Activated naive CD8-positive, alpha-beta T cell treated with anti-CD3 and anti-CD28 coated beads, Interleukin-2, amount 50 U/mL, for 24 hours (primary cell): Measurements from ENCODE around the gene TIGAR.
A peak's percentile ranks its signal among the peaks of the same experiment; 100 is the strongest.

Experiments
- ATAC-seq: fragments of 150-1000 bp; cut with Tn5 transposase; one replicate; pipeline ENCODE4 v1.10.0; 2021
- DNase-seq: peaks from one replicate; pipeline ENCODE4 v3.0.0; 2021
- H3K27ac Mint-ChIP-seq: one replicate; pipeline ENCODE4 v1.8.0; 2021; ENCODE audit warnings: mild to moderate bottlenecking, mixed read lengths
- H3K27me3 Mint-ChIP-seq: one replicate; pipeline ENCODE4 v1.8.0; 2021; ENCODE audit warnings: mixed read lengths
- H3K36me3 Mint-ChIP-seq: one replicate; pipeline ENCODE4 v1.8.0; 2021; ENCODE audit warnings: low read depth, mixed read lengths
- H3K4me1 Mint-ChIP-seq: one replicate; pipeline ENCODE4 v1.8.0; 2021; ENCODE audit warnings: mixed read lengths
- H3K4me3 Mint-ChIP-seq: one replicate; pipeline ENCODE4 v1.8.0; 2021; ENCODE audit warnings: mild to moderate bottlenecking, moderate library complexity, mixed read lengths
- H3K9me3 Mint-ChIP-seq: one replicate; pipeline ENCODE4 v1.8.0; 2021; ENCODE audit warnings: mixed read lengths

The TIGAR gene

GRCh38 chr12:4355156-4356040 lies 34.4 kb downstream of the TIGAR start:
- Mint-ChIP-seq H3K4me3 (no peak overlapping the region), H3K4me1 (no peaks in the 10 kb centered on the region), H3K36me3 (peaks cover 6% of the 10 kb centered on the region), H3K27me3 (no peaks in the 10 kb centered on the region), H3K27ac (no peak overlapping the region), H3K9me3 (no peaks in the 10 kb centered on the region)
- DNase-seq: no peak
- ATAC-seq: peak; percentile 43

- no peaks in the 10 kb centered on the region for H3K9me3 Mint-ChIP-seq
- no peaks in the 10 kb centered on the region for H3K27me3 Mint-ChIP-seq
- H3K36me3 Mint-ChIP-seq: peaks cover 3% of the 10 kb centered on the region
- ATAC-seq (no peak), DNase-seq (peak; percentile 70)
- H3K27ac Mint-ChIP-seq: no peak overlapping the region
- H3K4me3 Mint-ChIP-seq: no peak overlapping the region
- H3K4me1 Mint-ChIP-seq: no peaks in the 10 kb centered on the region
Measured at GRCh38 chr12:4356041-4356327, 35.0 kb downstream of the TIGAR start.

- H3K27ac Mint-ChIP-seq: no peak overlapping the region
- peaks cover 15% of the 10 kb centered on the region for H3K27me3 Mint-ChIP-seq
- DNase-seq (no peak), ATAC-seq (no peak)
- no peaks in the 10 kb centered on the region for H3K36me3 Mint-ChIP-seq
- H3K9me3 Mint-ChIP-seq: no peaks in the 10 kb centered on the region
- H3K4me1 Mint-ChIP-seq: no peaks in the 10 kb centered on the region
- no peak overlapping the region for H3K4me3 Mint-ChIP-seq
Measured at GRCh38 chr12:4366090-4366489, 45.1 kb downstream of the TIGAR start.

DNA sequence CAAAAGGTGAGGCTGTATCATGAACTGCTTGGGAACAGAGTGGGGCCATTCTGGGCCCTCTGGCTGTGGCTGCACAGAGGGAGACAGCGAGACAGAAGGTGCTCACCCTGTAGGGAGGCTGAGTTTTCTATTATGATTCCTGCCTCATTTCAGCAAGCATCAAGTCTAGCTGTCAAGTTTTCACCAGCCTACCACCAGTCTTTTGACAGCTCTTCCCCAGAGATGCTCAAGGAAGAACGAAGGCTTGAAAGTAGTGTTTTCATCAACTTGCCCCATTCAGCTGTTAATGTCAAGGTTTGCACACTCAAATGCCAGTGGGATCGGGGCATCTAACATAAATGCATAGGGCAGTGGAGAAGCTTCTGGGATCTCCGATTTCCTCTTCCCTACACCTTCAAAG lies 48.5 kb downstream of the TIGAR start:
- ATAC-seq (no peak), DNase-seq (no peak)
- H3K36me3 Mint-ChIP-seq: no peaks in the 10 kb centered on the region
- peaks cover 18% of the 10 kb centered on the region for H3K27me3 Mint-ChIP-seq
- H3K4me1 Mint-ChIP-seq: no peaks in the 10 kb centered on the region
- H3K4me3 Mint-ChIP-seq: no peak overlapping the region
- H3K27ac Mint-ChIP-seq: no peak overlapping the region
- H3K9me3 Mint-ChIP-seq: no peaks in the 10 kb centered on the region

DNA sequence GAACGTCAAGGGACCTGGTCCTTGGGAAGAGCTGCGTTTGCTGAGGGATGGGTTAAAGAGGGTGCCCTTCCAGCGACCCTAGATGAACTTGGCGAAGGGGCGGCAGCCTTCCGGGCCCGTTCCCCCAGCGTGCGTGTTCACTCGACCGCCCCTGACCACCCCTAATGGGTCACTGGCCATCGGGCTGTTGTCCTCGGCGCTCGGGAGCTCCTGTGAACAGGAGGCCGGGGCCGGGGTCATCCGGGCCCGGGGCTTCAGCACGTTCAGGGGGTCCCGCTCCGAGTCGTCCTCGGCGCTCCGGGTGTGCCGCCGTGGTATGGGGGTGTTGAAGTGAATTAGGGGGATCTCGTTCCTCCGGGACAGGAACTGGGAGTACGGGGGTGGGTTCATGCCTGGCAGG lies 49.3 kb downstream of the TIGAR start:
- H3K4me1 Mint-ChIP-seq: no peaks in the 10 kb centered on the region
- H3K36me3 Mint-ChIP-seq: no peaks in the 10 kb centered on the region
- H3K27ac Mint-ChIP-seq: no peak overlapping the region
- peaks cover 19% of the 10 kb centered on the region for H3K27me3 Mint-ChIP-seq
- no peaks in the 10 kb centered on the region for H3K9me3 Mint-ChIP-seq
- no peak overlapping the region for H3K4me3 Mint-ChIP-seq
- no peak for DNase-seq
- no peak for ATAC-seq

DNA sequence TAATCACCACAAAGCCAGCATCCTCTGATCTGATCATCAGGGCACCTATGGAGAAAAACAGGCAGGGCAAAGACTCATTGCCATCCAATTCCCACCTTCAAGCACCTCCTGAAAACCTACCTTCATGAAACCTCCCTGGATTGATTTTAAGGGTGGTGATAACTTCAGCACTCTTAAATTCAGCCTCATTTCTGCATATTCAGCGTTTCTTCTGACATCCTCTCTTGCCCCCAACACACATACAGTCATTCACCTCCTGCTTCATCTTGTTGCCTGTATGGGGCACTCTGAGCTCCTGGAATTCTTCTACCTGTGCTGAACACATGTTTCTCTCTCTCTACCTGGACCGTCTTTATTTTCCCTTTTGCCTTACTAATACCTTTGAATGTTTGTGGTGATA lies 51.6 kb downstream of the TIGAR start:
- H3K9me3 Mint-ChIP-seq: no peaks in the 10 kb centered on the region
- H3K27ac Mint-ChIP-seq: no peak overlapping the region
- no peaks in the 10 kb centered on the region for H3K4me1 Mint-ChIP-seq
- no peak overlapping the region for H3K4me3 Mint-ChIP-seq
- no peak for ATAC-seq
- H3K36me3 Mint-ChIP-seq: no peaks in the 10 kb centered on the region
- H3K27me3 Mint-ChIP-seq: peaks cover 19% of the 10 kb centered on the region
- no peak for DNase-seq

- Mint-ChIP-seq H3K27ac (no peak overlapping the region), H3K4me3 (no peak overlapping the region), H3K36me3 (no peaks in the 10 kb centered on the region), H3K4me1 (no peaks in the 10 kb centered on the region), H3K9me3 (no peaks in the 10 kb centered on the region), H3K27me3 (peaks cover 22% of the 10 kb centered on the region)
- no peak for ATAC-seq
- no peak for DNase-seq
Measured at GRCh38 chr12:4375449-4375848, 54.4 kb downstream of the TIGAR start.

- H3K9me3 Mint-ChIP-seq: no peaks in the 10 kb centered on the region
Measured at GRCh38 chr12:4378772-4379171, 57.8 kb downstream of the TIGAR start.

DNA sequence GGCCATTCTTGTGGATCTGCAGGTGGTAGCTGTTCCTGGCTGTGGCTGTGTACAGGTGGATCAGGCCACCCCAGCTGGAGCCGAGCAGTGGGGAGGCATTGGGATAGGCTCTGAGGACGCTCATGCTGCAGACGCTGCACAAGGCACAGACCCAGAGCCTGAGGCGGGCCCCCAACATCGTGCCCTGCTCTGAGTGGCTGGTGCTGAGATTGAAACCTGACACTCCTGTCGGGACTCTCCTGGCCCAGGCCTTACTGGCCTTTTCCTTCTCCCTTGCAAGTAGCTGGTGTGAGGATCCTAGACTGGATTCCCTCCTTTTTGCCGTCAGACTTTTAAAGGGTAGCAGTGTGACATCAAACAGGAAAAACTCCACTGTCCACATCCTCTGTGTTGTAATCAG lies 58.4 kb downstream of the TIGAR start, which contains the start of gene FGF23:
Gene FGF23, minus strand, starts transcription at position 308 of the 400 bp plus-strand sequence. Its CDS starts 130 bp downstream, at position 178.
- H3K4me1 Mint-ChIP-seq: no peaks in the 10 kb centered on the region
- DNase-seq (no peak), ATAC-seq (no peak)
- no peaks in the 10 kb centered on the region for H3K36me3 Mint-ChIP-seq
- no peak within 1 kb of the TSS for H3K4me3 Mint-ChIP-seq
- peaks cover 19% of the 10 kb centered on the region for H3K27me3 Mint-ChIP-seq
- no peak within 1 kb of the TSS for H3K27ac Mint-ChIP-seq
- no peaks in the 10 kb centered on the region for H3K9me3 Mint-ChIP-seq

More at GRCh38 chr12:4378772-4379171, 57.8 kb downstream of the TIGAR start:
- Mint-ChIP-seq H3K4me1 (no peaks in the 10 kb centered on the region), H3K27me3 (peaks cover 24% of the 10 kb centered on the region), H3K27ac (no peak overlapping the region), H3K4me3 (no peak overlapping the region), H3K36me3 (no peaks in the 10 kb centered on the region)
- DNase-seq (no peak), ATAC-seq (no peak)

DNA sequence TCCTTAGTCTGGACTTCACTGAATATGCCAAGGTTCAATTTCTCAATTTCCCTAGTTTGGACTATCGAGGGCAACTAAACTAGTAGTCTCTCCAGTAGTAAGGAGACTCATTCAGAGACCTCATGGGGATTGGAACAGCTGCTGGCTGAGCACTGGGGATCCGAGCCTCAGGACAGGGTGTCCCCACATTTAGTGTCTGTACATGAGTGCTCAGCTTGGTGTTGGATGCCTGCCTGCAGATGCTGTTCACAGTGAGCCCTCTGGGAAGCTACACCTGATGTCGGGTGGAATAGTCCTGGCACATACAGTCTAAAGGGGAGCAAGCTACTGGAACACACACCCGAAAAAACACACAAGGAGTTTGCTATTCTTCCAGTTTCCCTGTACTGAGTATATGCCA lies 59.3 kb downstream of the TIGAR start:
- H3K27me3 Mint-ChIP-seq: peaks cover 16% of the 10 kb centered on the region
- H3K27ac Mint-ChIP-seq: no peak overlapping the region
- H3K4me1 Mint-ChIP-seq: no peaks in the 10 kb centered on the region
- no peak overlapping the region for H3K4me3 Mint-ChIP-seq
- no peaks in the 10 kb centered on the region for H3K36me3 Mint-ChIP-seq
- ATAC-seq: no peak
- no peaks in the 10 kb centered on the region for H3K9me3 Mint-ChIP-seq
- no peak for DNase-seq

- H3K4me3 Mint-ChIP-seq: no peak overlapping the region
- ATAC-seq (no peak), DNase-seq (no peak)
- no peak overlapping the region for H3K27ac Mint-ChIP-seq
- no peaks in the 10 kb centered on the region for H3K4me1 Mint-ChIP-seq
- H3K36me3 Mint-ChIP-seq: no peaks in the 10 kb centered on the region
- peaks cover 10% of the 10 kb centered on the region for H3K27me3 Mint-ChIP-seq
- no peaks in the 10 kb centered on the region for H3K9me3 Mint-ChIP-seq
Measured at GRCh38 chr12:4383304-4383865, 62.4 kb downstream of the TIGAR start.

- Mint-ChIP-seq H3K27me3 (peaks cover 4% of the 10 kb centered on the region), H3K27ac (no peak overlapping the region), H3K4me1 (no peaks in the 10 kb centered on the region), H3K36me3 (no peaks in the 10 kb centered on the region), H3K4me3 (no peak overlapping the region), H3K9me3 (no peaks in the 10 kb centered on the region)
- DNase-seq: no peak
- no peak for ATAC-seq
Measured at GRCh38 chr12:4386801-4387200, 65.8 kb downstream of the TIGAR start.

- Mint-ChIP-seq H3K4me1 (peaks cover 5% of the 10 kb centered on the region), H3K36me3 (no peaks in the 10 kb centered on the region), H3K27me3 (peaks cover 4% of the 10 kb centered on the region), H3K9me3 (no peaks in the 10 kb centered on the region), H3K27ac (no peak overlapping the region), H3K4me3 (no peak overlapping the region)
- no peak for ATAC-seq
- DNase-seq: no peak
Measured at GRCh38 chr12:4387607-4388006, 66.6 kb downstream of the TIGAR start.

GRCh38 chr12:4388032-4388431 lies 67.0 kb downstream of the TIGAR start:
- H3K4me3 Mint-ChIP-seq: no peak overlapping the region
- peaks cover 7% of the 10 kb centered on the region for H3K27me3 Mint-ChIP-seq
- no peak for DNase-seq
- H3K4me1 Mint-ChIP-seq: peaks cover 9% of the 10 kb centered on the region
- H3K36me3 Mint-ChIP-seq: no peaks in the 10 kb centered on the region
- no peak overlapping the region for H3K27ac Mint-ChIP-seq
- ATAC-seq: no peak
- no peaks in the 10 kb centered on the region for H3K9me3 Mint-ChIP-seq

- Mint-ChIP-seq H3K27me3 (peaks cover 7% of the 10 kb centered on the region), H3K4me3 (no peak overlapping the region), H3K9me3 (no peaks in the 10 kb centered on the region), H3K4me1 (peaks cover 9% of the 10 kb centered on the region), H3K27ac (no peak overlapping the region), H3K36me3 (no peaks in the 10 kb centered on the region)
- no peak for DNase-seq
- no peak for ATAC-seq
Measured at GRCh38 chr12:4388662-4389061, 67.6 kb downstream of the TIGAR start.
